Upper lobe of left lung (tissue), 4 donors: Measurements from ENCODE around the gene LYSMD2.

ENCODE experiments used
- POLR2AphosphoS5 ChIP-seq, 2 donors: sonication (generic); formaldehyde crosslinking; IDR thresholded peaks; one replicate each; pipeline ENCODE4 v1.5.1; 2017; ENCODE audit warnings: antibody characterized with exemption in 2 of 2
- TF ChIP-seq, protein P1 (sequence below), 6 experiments: fragments of 450-650 bp in 4 of 6; fragments of 200-600 bp in 2 of 6; sonication (generic) in 2 of 6; IDR thresholded peaks; one replicate each; pipeline ENCODE4 v1.5.1; 2016 to 2019; ENCODE audit warnings: antibody characterized with exemption in 6 of 6

DNA sequence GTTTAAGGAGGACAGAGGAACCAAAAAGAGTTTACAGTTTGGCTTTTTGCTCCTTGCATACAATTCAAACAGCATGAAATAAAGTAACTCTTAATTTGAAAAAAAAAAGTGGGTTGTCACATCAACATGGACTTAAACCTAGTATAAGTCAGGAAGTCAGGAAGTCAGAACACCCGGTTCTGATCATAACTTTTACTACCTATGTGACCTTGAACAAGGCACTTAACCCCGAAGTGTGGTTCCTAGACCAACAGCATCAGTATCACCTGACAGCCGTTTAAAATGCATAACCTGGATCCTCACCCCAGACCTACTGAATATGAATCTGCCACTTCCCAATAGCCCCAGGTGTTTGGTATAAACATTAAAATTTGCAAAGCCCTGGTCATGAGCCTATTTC lies 18.7 kb downstream of the LYSMD2 start:
- no peak for TF ChIP-seq POLR2AphosphoS5 (IDR thresholded peaks at IDR 0.05)
- TF ChIP-seq, protein P1, sequence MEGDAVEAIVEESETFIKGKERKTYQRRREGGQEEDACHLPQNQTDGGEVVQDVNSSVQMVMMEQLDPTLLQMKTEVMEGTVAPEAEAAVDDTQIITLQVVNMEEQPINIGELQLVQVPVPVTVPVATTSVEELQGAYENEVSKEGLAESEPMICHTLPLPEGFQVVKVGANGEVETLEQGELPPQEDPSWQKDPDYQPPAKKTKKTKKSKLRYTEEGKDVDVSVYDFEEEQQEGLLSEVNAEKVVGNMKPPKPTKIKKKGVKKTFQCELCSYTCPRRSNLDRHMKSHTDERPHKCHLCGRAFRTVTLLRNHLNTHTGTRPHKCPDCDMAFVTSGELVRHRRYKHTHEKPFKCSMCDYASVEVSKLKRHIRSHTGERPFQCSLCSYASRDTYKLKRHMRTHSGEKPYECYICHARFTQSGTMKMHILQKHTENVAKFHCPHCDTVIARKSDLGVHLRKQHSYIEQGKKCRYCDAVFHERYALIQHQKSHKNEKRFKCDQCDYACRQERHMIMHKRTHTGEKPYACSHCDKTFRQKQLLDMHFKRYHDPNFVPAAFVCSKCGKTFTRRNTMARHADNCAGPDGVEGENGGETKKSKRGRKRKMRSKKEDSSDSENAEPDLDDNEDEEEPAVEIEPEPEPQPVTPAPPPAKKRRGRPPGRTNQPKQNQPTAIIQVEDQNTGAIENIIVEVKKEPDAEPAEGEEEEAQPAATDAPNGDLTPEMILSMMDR (IDR thresholded peaks at IDR 0.05): no peak
